ENCODE results near the gene NINJ2.

Gene NINJ2

GRCh38 chr12:697481-697880 lies 34.2 kb upstream of the NINJ2 start:
- no peak overlapping the region for H3K9ac ChIP-seq (ENCODE audit: low read depth, low read length)
- H3K27ac ChIP-seq (ENCODE audit: low read length): no peak overlapping the region
- no peaks in the 10 kb centered on the region for H3K79me2 ChIP-seq (ENCODE audit: insufficient read depth, low read length)
- H3K36me3 ChIP-seq (ENCODE audit: insufficient read depth, low read length): no peaks in the 10 kb centered on the region
- no peaks in the 10 kb centered on the region for H4K20me1 ChIP-seq (ENCODE audit: insufficient read depth, low read length)
- H3K4me1 ChIP-seq (ENCODE audit: insufficient read depth, low read length): no peaks in the 10 kb centered on the region
- TF ChIP-seq CTCF (IDR thresholded peaks at IDR 0.05; ENCODE audit: borderline replicate concordance, extremely low read depth, low read length, poor library complexity, severe bottlenecking) (no peak), EZH2 (IDR thresholded peaks at IDR 0.05; ENCODE audit: borderline replicate concordance, low read depth, low read length, severe bottlenecking) (no peak)
- peaks cover 7% of the 10 kb centered on the region for H3K9me3 ChIP-seq (ENCODE audit: insufficient read depth, low read length, severe bottlenecking)
- H2AFZ ChIP-seq (ENCODE audit: low read depth, low read length): no peak overlapping the region
- no peaks in the 10 kb centered on the region for H3K27me3 ChIP-seq (ENCODE audit: insufficient read depth, low read length, poor library complexity)
- DNase-seq: no peak
- H3K4me2 ChIP-seq (ENCODE audit: insufficient read depth, low read length): no peak overlapping the region
- no peak overlapping the region for H3K4me3 ChIP-seq (ENCODE audit: low read depth in 1 of 2, low read length in 2 of 2)
- no peak for ATAC-seq (ENCODE audit: insufficient read depth, low read depth)

GRCh38 chr12:694734-695503 lies 31.7 kb upstream of the NINJ2 start:
- no peak for DNase-seq
- no peak for TF ChIP-seq CTCF (IDR thresholded peaks at IDR 0.05; ENCODE audit: borderline replicate concordance, extremely low read depth, low read length, poor library complexity, severe bottlenecking)

GRCh38 chr12:693934-694533 lies 30.8 kb upstream of the NINJ2 start:
- no peaks in the 10 kb centered on the region for H3K36me3 ChIP-seq (ENCODE audit: insufficient read depth, low read length)
- no peak for ATAC-seq (ENCODE audit: insufficient read depth, low read depth)
- H3K9me3 ChIP-seq (ENCODE audit: insufficient read depth, low read length, severe bottlenecking): peaks cover 7% of the 10 kb centered on the region
- TF ChIP-seq CTCF (IDR thresholded peaks at IDR 0.05; ENCODE audit: borderline replicate concordance, extremely low read depth, low read length, poor library complexity, severe bottlenecking) (no peak), EZH2 (IDR thresholded peaks at IDR 0.05; ENCODE audit: borderline replicate concordance, low read depth, low read length, severe bottlenecking) (no peak)
- H3K27me3 ChIP-seq (ENCODE audit: insufficient read depth, low read length, poor library complexity): no peaks in the 10 kb centered on the region
- no peaks in the 10 kb centered on the region for H3K79me2 ChIP-seq (ENCODE audit: insufficient read depth, low read length)
- no peaks in the 10 kb centered on the region for H4K20me1 ChIP-seq (ENCODE audit: insufficient read depth, low read length)
- H3K27ac ChIP-seq (ENCODE audit: low read length): no peak overlapping the region
- no peak overlapping the region for H3K4me3 ChIP-seq (ENCODE audit: low read depth in 1 of 2, low read length in 2 of 2)
- no peak overlapping the region for H3K4me2 ChIP-seq (ENCODE audit: insufficient read depth, low read length)
- no peak overlapping the region for H2AFZ ChIP-seq (ENCODE audit: low read depth, low read length)
- no peaks in the 10 kb centered on the region for H3K4me1 ChIP-seq (ENCODE audit: insufficient read depth, low read length)
- H3K9ac ChIP-seq (ENCODE audit: low read depth, low read length): no peak overlapping the region
- DNase-seq: no peak

More at GRCh38 chr12:694734-695503, 31.7 kb upstream of the NINJ2 start:
- Histone ChIP-seq H3K9ac (ENCODE audit: low read depth, low read length) (no peak overlapping the region), H4K20me1 (ENCODE audit: insufficient read depth, low read length) (no peaks in the 10 kb centered on the region), H3K4me1 (ENCODE audit: insufficient read depth, low read length) (no peaks in the 10 kb centered on the region), H3K27me3 (ENCODE audit: insufficient read depth, low read length, poor library complexity) (no peaks in the 10 kb centered on the region), H3K9me3 (ENCODE audit: insufficient read depth, low read length, severe bottlenecking) (peaks cover 7% of the 10 kb centered on the region), H3K4me2 (ENCODE audit: insufficient read depth, low read length) (no peak overlapping the region), H2AFZ (ENCODE audit: low read depth, low read length) (no peak overlapping the region), H3K36me3 (ENCODE audit: insufficient read depth, low read length) (no peaks in the 10 kb centered on the region), H3K79me2 (ENCODE audit: insufficient read depth, low read length) (no peaks in the 10 kb centered on the region), H3K27ac (ENCODE audit: low read length) (no peak overlapping the region), H3K4me3 (ENCODE audit: low read depth in 1 of 2, low read length in 2 of 2) (no peak overlapping the region)
- no peak for ATAC-seq (ENCODE audit: insufficient read depth, low read depth)

Measured in DND-41 (cell line).